ENCODE data around the gene GALNT7. TPM values are rescaled to one million over a fixed set of nuclear protein-coding genes. Genes with fewer than 3 reads are reported as not detected.

The GALNT7 gene
- total and polyA plus RNA-seq, 11 donors, result 2.3 to 12.8 (median 6.0) TPM

DNA sequence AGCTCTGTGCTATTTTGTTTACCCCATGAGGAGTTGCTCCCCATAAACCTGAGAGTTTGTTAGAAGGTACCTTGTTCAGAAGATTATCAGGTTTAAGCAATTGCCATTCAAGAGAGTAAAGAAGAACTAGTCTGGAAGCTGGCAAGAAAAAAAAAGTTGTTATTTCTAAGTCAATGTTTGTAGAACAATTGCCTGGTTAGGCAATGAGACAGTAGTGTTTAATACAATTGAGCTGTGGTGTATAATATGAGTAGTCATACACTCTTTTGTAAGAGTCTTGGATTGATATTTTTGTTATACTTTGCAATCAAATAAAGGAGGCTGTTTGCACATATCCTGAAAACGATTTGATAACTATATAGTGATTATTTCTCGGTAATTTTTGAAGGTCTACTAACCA is 44.7 kb downstream of the GALNT7 start:
- intact Hi-C loops (cut with DNase I), result no loop called here
- Histone ChIP-seq H3K9me3 (no peaks in the 10 kb centered on the region), H3K4me1 (peaks cover 0 to 11% (median 3%) of the 10 kb centered on the region in 12 donors), H3K27ac (no peak overlapping the region), H3K27me3 (no peaks in the 10 kb centered on the region), H3K4me3 (no peak overlapping the region), H3K36me3 (no peaks in the 10 kb centered on the region)
- DNase-seq (no peak), ATAC-seq (no peak)
- 87 to 95% (median 90%) methylated on average over 2 of the region's 2 CpGs for WGBS, 4 donors
- TF ChIP-seq, protein P1, sequence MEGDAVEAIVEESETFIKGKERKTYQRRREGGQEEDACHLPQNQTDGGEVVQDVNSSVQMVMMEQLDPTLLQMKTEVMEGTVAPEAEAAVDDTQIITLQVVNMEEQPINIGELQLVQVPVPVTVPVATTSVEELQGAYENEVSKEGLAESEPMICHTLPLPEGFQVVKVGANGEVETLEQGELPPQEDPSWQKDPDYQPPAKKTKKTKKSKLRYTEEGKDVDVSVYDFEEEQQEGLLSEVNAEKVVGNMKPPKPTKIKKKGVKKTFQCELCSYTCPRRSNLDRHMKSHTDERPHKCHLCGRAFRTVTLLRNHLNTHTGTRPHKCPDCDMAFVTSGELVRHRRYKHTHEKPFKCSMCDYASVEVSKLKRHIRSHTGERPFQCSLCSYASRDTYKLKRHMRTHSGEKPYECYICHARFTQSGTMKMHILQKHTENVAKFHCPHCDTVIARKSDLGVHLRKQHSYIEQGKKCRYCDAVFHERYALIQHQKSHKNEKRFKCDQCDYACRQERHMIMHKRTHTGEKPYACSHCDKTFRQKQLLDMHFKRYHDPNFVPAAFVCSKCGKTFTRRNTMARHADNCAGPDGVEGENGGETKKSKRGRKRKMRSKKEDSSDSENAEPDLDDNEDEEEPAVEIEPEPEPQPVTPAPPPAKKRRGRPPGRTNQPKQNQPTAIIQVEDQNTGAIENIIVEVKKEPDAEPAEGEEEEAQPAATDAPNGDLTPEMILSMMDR (IDR thresholded peaks at IDR 0.05), result no peak
- no peak for TF ChIP-seq POLR2A (IDR thresholded peaks at IDR 0.05)

DNA sequence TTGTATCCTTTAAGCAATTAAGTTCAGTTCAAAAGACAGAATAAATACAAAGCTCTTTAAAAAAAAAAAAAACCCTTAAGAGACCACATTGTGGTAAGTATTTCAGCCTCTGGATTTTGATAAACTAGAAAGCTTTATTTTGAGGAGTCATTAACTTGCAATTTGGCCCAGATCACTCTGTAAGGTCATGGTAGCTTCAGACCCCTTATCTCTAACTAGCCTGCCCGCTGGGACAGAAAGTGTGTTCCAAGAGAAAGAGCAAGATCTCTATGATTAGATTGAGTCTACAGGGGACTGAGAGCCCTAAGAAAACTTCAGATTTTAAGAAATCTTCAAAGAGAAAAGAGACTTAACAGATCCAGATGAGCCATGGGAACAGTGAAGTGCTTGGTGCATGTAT is 45.6 kb downstream of the GALNT7 start:
- Histone ChIP-seq H3K4me3 (no peak overlapping the region), H3K4me1 (peaks cover 0 to 17% (median 3%) of the 10 kb centered on the region in 12 donors), H3K36me3 (no peaks in the 10 kb centered on the region), H3K9me3 (no peaks in the 10 kb centered on the region), H3K27ac (no peak overlapping the region), H3K27me3 (no peaks in the 10 kb centered on the region)
- WGBS, 4 donors, result 52 to 76% (median 68%) methylated on average over 1 of the region's 1 CpG
- ATAC-seq (no peak), DNase-seq (no peak)
- TF ChIP-seq POLR2A (IDR thresholded peaks at IDR 0.05), result no peak
- TF ChIP-seq, protein P1 (IDR thresholded peaks at IDR 0.05), result no peak
- intact Hi-C loops (cut with DNase I), result no loop called here

DNA sequence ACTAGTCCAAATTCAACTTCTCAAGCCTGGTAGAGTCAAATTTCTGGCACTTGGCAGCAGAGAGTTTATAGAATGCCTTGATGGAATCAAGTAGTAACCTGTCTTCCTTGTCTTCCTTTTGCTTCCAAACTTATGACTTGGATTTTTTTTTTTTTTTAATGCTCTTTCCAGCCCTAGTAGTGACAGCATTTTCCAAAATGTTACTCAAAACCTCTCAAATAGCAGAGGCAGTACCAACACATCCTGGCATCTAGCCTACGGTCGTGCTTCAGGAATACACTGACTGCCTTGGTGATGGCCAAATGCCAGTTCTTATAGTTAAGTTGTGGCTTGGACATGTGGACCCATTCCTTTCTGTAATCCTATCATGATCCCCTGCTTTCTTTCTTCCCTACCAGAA is 46.0 kb downstream of the GALNT7 start:
- intact Hi-C loops (cut with DNase I), result no loop called here
- WGBS, 4 donors, result 28 to 52% (median 37%) methylated on average over 2 of the region's 2 CpGs
- no peak overlapping the region for H3K27ac ChIP-seq
- no peak for ATAC-seq
- H3K36me3 ChIP-seq, result no peaks in the 10 kb centered on the region
- H3K4me1 ChIP-seq, result peaks cover 0 to 17% (median 3%) of the 10 kb centered on the region in 12 donors
- no peak overlapping the region for H3K4me3 ChIP-seq
- no peaks in the 10 kb centered on the region for H3K27me3 ChIP-seq
- no peak for DNase-seq
- TF ChIP-seq, protein P1 (IDR thresholded peaks at IDR 0.05), result no peak
- TF ChIP-seq POLR2A (IDR thresholded peaks at IDR 0.05), result no peak
- no peaks in the 10 kb centered on the region for H3K9me3 ChIP-seq

DNA sequence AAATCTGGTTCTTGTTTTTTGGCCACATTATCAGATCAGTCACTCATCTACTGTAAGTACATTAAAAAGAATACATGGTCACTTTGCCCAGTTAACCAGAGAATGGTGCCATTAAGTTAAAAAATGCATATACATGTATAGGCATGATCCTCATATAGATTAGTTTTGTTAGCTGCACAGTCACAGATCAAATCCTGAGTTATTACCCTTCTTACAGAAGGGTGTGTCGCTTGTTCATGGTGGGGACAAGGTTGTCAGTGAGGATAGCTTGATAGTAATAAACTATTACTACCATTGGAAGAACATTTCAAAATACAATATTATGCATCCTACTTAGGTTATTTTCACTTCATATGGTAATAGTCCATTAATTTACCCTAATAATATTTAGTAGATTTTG is 48.5 kb downstream of the GALNT7 start:
- Histone ChIP-seq H3K9me3 (no peaks in the 10 kb centered on the region), H3K4me1 (peaks cover 0 to 17% (median 1%) of the 10 kb centered on the region in 12 donors), H3K27me3 (no peaks in the 10 kb centered on the region), H3K36me3 (no peaks in the 10 kb centered on the region), H3K27ac (no peak overlapping the region), H3K4me3 (no peak overlapping the region)
- ATAC-seq (no peak), DNase-seq (no peak)
- 92 to 100% (median 99%) methylated on average over 1 of the region's 1 CpG for WGBS, 4 donors
- intact Hi-C loops (cut with DNase I), result no loop called here
- TF ChIP-seq, protein P1 (IDR thresholded peaks at IDR 0.05), result no peak
- TF ChIP-seq POLR2A (IDR thresholded peaks at IDR 0.05), result no peak

Measured in heart left ventricle (tissue), 16 donors.